ENCODE data around the gene CELA2B. TPM values are rescaled to one million over a fixed set of nuclear protein-coding genes. Genes with fewer than 3 reads are reported as not detected.
"Not testable (repeated sequence)": the region's sequence is repeated elsewhere in the genome, so short reads cannot be mapped to it uniquely, and the experiment has no call there.

CELA2B gene
- not detected for total RNA-seq

DNA sequence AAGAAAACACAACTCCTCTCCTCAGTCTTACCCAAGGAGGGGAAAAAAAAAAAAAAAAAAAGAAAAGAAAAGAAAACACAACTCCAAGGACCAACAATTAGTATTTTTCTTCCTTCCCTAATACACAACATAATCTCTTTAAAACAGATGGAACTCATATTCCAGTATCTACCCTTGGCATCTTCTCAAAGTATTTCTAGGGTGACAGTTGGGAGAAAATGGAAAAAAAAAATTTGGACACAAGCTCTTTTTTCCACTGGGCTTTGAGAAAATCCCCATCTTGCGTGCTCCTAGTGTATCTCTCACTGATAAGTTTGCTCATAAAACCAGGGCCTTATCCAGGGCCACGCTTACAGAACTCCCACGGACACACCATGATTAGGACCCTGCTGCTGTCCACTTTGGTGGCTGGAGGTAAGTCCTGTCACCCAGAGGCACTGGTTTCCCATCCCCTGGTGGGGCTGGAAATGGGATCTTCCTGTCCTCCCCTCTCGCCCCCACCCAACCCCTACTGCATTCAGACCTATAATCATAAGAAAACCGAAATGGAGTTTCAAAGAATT is at the start of gene CELA2B:
CELA2B (plus strand) TSS at position 353 of the 563 bp plus-strand sequence; CDS start at position 375, 22 bp downstream.
- no peak for DNase-seq

DNA sequence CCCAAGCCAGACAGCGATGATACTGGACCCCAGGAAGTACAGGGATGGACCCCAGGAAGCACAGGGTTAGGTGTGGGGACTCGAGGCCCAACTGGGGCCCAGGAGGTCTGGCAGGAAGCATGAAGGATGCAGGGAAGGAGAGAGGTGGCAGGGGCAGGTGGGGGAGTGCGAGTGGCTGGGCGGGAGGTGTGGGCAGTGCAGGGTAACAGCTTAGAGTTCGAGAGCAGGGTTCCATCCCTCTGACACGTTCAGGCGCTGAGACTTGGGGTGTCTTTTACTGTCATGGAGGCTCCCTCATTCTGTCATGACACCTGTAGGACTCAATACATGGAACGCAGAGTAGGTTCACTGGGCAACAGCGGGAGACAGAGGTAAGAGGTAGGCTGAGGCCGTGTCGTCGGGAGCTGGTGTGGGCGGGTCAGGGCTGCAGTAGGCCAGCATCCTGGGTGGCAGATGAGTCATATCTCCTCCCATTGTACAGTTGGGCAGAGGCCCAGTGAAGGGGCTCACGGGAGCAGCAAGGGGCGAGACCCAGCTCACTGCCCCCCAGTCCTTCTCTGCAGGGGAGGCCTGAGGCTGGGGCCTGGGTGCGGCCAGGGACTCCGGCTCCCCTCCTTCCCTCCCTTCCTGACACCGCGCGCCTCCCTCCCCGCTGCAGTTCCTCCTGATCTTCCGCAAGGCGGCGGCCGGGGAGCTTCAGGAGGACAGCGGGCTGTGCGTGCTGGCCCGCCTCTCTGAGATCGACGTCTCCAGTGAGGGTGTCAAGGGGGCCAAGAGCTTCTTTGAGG is 49.2 kb upstream of the CELA2B start:
- no peak for DNase-seq

DNA sequence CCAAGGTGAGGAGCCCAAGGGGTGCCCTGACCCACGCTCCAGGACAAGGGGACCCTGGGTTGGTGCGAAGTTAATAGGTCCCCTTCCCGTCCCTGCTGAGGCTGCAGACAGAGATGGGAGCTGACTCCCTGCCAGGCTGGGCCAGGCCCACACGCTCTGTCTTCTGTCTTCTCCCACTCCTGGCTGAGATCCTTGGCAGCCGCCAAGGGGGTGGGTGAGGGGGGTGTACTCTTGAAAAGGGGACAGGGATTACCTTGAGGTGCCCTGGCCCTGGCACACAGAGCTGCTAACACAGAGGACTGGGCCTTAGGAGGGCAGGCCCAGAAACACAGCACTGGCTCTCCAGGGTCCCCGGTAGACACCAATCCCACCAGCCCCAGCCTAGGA is 48.6 kb upstream of the CELA2B start:
- no peak for DNase-seq

DNA sequence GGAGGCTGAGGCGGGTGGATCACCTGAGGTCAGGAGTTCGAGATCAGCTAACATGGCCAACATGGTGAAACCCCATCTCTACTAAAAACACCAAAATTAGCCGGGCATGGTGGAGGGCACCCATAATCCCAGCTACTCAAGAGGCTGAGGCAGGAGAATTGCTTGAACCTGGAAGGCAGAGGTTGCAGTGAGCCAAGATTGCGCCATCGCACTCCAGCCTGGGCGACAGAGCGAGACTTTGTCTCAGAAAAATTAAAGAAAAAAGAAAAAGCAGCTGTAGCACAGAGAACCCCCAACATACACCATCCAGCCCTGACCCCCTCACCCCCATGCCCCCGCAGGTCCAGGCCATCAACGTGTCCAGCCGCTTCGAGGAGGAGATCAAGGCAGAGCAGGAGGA is 47.7 kb upstream of the CELA2B start:
- DNase-seq = not testable (repeated sequence)

DNA sequence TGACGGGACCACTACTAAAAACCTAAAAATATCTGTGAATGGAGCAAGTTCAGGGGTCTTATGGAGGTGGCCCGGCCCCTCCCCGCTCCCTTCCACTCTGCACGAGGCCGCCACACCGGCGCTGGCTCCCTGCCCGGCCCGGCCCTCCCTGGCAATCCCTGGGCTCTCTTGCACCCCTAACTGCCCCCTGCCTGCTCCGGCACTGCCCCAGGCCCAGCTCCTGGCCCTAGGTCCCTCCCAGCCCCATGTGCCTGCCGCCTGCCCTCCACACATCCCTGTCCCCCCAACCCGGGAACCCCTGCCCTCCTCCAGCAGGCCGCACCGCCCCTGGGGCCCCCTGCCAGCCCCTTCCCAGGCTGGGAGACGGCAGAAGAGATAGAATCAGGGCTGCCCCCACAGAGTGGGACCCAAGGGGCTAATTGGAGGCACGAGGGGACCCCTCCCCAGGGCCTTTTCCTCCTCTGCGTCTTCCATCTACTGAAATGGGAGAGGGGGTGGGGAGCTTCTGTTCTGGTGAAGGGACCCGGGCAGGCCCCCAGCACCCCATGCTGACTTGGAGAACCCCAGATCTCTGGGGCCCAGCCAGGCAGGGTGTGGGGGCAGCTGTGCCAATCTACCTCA is 47.0 kb upstream of the CELA2B start:
- no peak for DNase-seq

DNA sequence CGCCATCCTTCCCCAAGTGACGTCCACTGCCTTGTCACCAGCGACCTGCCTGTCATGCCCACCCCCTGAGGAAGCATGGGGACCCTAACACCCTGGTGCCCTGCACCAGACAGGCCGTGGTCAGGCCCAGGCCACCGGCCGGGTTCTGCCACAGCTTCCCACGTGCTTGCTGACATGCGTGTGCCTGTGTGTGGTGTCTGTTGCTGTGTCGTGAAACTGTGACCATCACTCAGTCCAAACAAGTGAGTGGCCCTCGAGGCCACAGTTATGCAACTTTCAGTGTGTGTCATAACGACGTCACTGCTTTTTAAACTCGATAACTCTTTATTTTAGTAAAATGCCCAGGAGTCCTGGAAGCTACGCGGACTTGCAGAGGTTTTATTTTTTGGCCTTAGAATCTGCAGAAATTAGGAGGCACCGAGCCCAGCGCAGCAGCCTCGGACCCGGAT is 46.2 kb upstream of the CELA2B start:
- DNase-seq = no peak

DNA sequence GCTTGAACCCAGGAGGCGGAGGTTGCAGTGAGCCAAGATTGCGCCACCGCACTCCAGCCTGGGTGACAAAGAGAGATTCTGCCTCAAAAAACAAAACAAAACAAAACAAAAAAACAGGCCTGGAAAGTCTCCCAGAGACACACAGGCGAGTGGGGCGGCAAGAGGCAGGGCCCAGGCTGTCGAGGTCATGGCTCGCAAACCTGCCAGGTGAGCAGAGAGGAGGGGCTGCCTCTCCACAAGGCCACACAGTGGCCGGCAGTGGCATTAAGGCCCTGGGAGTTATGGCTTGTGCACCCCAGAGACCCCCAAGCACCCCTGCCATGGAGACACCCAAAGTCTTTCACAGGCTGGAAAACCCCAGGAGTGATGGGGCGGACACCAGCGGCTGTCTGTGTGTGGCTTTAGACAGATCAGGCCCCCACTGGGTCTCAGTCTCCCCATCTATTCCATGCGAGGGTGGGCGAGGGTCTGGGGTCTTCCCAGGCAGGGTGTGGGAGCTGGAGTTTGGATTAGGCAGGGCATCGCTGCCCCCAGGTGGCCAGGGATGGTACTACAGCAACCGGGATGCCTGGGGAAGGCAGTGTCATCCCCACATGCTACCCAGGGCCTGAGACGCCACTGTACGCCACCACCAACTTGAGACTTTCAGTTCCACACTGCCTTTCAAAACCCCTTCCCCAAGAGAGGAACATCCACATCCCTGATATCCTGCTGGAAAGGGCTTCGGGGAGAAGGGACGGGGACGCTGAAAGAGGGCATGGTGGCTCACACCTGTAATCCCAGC is 44.9 kb upstream of the CELA2B start:
- peak; percentile 71 for DNase-seq

DNA sequence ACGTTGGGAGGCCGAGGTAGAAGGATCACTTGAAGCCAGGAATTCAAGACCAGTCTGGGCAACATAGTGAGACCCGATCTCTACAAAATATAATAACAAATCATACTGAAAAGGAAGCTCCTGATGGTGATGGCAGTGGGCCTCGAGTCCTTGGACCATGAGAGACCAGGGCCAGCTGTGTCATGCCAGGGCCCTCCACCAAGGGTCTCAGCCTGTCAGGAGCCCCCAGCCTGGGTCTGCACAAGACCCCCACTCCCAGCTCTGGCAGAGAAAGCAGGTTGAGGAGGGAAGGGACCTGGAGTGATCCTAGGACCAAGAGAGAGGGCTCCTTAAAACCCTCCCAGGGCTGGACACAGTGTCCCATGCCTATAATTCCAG is 44.3 kb upstream of the CELA2B start:
- DNase-seq = no peak

DNA sequence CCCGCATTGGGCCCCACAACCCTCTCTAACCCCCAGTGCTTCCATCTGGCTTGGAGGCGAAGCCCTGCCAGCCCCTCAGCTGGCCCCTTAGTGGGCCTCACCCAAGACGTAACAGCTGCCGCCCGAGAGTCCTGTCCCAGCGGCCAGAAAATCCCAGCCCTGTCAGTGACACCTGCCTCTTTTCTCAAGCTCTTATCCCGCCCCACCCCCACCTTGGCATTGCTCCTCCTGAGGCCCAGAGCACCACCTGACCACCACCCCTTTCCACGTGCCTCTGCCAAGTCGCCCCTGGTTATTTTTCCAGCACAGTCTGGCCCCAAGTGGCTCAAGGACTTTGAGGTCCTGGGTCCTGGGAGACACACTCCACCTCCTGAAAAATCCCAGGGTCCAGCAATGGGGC is 43.6 kb upstream of the CELA2B start:
- DNase-seq = no peak

DNA sequence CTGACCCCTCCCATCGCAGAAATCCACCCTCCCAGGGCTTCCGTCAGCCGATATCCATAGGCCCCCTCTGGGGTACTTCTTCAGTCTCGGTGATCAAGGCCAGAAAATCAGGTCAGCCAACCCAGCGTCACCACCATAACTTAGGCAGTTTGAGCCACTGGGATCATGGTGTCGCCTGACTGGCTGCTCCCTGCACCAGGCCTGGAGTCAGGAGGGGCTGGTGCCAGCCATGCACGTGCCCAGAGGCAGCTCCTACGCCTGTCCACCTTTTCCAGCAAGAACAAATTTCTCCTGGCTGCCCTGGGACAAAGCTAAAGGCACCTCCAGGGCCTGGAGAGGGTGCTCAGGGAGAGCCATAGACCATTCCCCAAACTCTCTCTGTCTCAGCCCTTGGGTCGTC is 42.4 kb upstream of the CELA2B start:
- no peak for DNase-seq

DNA sequence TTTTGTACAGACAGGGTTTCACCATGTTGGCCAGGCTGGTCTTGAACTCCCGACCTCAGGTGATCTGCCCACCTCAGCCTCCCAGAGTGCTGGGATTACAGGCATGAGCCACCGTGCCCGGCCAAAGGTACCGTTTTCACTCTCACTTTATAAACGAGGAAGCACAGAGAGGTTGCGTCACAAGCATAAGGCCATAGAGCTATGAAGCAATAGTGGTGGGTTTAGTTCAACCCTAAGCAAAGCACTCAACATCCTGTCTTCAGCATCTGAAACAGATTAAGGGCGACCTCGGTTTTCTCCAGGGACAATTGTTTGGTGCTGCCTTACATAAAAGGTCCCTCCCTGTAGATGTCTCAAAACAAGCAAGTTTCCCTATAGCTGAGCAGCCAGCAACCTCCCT is 41.2 kb upstream of the CELA2B start:
- DNase-seq = not testable (repeated sequence)

DNA sequence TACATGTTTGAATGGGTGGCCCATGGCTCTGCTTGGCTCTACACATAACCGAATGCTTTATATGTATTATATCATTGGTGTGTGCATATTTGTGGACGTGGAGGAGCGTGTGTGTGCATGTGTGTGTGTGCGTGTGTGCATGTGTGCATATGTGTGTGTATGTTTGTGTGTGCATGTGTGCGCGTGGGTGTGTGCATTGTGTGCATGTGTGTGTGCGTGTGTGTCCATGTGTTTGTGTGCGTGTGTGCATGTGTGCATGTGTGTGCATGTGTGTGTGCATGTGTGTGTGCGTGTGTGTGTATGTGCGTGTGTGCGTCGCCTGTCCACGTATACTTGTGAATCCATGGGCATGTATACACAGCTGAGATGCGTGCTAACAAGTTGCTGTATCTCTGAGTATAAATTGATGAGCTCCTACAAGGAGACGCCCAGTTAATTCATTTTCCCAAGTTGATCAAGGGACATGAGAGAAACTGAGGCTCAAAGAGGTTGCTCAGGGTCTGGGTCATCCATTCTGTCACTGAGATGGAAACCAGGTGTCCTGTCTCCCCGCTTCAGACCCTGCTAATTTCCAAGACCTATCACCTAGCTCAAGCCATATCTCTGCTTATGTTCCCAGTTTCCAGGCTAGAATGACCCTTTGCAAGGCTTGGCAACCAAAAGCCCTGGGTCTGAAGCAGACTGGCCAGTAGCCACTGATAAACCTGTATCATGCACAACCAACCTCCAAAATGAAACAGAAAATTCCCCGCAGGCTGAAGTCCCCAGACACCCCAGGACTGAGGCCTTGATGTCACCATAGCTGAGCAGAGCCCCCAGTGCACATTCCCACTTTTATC is 40.4 kb upstream of the CELA2B start:
- DNase-seq = no peak

DNA sequence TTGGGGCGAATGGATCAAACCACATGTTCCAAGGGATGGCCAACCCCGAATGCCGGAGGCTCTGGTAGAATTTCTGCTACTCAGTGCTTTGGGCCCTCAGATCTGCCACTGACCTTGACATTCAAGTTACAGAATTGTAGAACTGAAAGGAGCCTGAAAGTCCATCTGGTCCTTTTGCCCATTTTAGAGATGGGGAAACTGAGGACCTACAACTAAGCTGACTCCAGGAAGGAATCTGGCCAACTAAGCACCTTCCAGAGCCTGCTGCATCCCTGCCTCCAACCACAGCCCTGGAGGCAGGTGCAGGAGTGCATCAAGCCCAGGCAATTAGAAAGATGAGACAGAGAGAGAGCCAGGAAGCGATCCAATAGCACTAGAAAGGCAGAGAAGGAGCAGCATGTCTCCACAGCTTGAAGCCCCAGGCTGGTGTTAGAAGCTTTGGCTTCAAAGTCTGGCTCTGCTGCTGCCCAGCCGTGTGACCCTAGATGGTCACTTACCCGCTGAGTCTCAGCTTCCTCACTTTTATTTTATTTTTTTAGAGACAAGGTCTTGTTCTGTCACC is 38.9 kb upstream of the CELA2B start:
- DNase-seq = no peak

DNA sequence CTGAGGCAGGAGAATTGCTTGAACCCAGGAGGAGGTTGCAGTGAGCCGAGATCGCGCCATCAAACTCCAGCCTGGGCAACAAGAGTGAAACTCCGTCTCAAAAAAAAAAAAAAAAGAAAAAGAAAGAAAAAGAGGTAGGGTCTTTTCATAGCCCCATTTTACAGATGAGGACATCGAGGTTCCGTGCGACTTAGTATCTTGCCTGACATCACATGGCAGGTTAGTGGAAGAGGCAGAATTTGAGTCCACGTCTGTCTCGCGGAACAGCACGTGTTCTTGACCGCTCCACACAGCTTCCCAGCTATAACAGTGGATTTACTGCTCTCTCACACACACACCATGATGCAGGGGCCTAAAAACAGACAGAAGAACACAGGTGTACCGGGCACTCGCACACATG is 36.6 kb upstream of the CELA2B start:
- DNase-seq = no peak

DNA sequence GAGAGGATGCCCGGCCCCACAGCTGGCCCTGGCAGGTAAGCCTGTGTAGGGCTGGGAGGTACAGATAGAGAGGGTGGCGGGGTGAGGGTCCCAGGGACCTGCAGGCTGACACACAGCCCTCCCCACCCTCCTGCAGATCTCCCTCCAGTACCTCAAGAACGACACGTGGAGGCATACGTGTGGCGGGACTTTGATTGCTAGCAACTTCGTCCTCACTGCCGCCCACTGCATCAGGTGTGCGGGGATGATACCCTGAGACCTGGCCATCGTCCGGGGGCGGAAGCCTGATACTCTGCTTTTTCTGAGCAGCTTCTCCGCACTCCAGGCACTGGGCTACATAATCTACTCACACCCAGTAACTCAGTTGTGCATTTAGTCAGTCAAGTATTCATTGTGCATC is 35.5 kb upstream of the CELA2B start:
- no peak for DNase-seq

DNA sequence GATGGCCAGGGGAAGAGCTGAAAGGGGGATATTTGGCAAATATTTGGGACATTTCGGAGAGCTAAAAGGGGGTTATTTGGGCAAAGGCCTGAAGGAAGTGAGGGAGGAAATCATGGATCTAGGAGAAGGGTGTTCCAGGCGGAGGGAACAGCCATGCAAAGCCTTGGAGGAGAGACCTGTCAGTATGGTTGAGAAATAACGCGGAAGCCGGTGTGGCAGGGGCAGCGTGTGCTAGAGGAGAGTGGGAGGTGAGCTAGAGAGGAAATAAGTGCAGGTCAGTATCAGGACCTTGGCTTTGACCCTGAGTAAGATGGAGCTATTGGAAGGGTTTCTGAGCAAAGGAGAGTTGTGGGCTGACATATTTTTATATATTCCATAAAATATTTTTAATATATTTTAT is 34.7 kb upstream of the CELA2B start:
- no peak for DNase-seq

DNA sequence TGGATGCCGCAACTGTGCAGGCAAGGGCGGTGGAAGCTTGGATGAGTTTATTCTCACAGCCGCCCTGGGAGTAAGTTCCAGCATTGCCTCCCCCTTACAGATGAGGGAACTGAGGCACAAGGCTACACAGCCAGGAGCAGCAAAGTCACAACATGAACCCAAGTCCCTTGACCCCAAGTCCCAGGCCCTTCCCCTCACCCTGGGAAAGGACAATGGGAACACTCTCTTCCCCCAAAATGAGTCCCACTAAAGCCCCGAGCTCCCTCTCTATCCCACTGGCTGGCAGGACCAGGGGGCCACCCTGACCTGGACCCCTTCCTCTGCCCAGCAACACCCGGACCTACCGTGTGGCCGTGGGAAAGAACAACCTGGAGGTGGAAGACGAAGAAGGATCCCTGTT is 33.8 kb upstream of the CELA2B start:
- no peak for DNase-seq

DNA sequence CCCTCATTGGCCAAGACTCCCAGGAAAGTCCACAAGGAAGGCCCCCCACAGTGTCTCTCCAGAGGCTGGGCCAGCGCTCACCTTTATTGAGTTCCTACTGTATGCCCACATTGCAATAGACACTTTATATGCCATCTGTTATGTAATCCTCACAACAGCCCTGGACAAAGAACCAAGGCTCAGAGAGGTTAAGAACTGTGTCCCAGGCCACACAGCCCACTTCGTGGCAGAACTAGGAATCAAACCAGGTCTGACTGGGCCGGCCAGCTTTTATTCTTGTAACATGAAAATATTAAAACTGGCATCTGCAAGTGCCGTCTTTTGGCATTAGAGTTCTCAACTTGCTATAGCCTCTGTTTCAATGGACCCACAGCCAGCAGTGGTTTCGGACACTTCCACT is 33.1 kb upstream of the CELA2B start:
- no peak for DNase-seq

DNA sequence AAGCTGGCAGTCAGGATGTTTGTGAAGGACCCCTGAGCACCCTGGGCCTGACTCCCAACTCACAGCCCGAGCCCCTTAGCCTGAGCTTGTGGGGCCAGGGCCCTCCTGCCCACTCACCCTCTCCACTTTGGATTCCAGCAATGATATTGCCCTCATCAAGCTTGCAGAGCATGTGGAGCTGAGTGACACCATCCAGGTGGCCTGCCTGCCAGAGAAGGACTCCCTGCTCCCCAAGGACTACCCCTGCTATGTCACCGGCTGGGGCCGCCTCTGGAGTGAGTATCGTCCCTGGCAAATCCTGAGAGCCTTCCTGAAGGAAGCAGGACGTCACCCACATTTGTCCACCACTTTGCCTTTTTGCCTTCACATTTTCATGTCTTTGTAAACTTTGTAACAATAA is 32.6 kb upstream of the CELA2B start:
- DNase-seq = no peak

DNA sequence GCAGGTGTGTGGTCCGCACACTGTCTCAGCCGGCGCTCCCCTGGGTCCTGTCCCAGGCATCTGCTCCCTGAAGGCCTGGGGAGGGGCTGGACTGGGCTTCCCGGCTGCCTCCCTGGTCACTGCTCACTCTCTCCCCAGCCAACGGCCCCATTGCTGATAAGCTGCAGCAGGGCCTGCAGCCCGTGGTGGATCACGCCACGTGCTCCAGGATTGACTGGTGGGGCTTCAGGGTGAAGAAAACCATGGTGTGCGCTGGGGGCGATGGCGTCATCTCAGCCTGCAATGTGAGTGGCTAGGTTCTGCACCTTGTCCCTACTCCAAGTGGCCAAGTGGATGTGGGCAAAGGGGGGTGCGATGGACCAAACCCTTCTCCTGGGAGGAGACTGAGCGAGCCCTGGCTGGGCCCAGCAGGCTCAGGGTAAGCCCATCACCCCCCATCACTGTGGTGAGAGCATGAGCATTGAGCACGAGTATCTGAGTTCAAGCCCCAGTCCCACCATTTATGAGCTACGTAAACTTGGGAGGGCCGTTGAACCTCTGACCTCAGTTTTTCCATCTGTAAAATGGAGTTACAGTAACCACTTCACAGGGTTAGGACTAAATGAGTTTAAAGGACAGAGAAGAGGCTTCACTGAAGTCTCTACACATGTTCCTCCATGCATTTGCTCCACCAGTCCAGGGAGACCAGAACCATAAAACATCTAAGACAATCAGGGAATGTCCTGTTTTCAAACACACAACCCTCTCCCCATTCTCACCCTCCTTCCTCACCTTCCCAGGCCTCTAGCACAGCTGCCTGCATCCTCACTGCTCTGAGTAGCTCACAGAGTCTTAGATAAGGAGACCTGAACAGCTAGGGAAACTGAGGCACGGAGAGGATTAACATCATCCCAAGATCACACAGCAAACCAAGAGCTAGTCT is 31.2 kb upstream of the CELA2B start:
- DNase-seq = no peak

Measured in effector CD4-positive, alpha-beta T cell (primary cell).